Liver (tissue), 9 donors: Measurements from ENCODE around the gene MCU. TPM values are rescaled to one million over a fixed set of nuclear protein-coding genes. Genes with fewer than 3 reads are reported as not detected.

Source experiments
- DNase-seq: peaks from one replicate; pipeline ENCODE4 v3.0.0-alpha.2; 2017; ENCODE audit warnings: low spot score
- H3K27ac ChIP-seq, 2 donors: one replicate each; pipeline ENCODE4 v1.7.0; 2013; ENCODE audit warnings: inconsistent platforms in 2 of 2, low read length in 2 of 2, control low read depth in 1 of 2, low read depth in 1 of 2, mild to moderate bottlenecking in 1 of 2
- H3K27me3 ChIP-seq, 4 donors: one replicate each; pipeline versions ENCODE4 v1.6.1 to v1.7.0; 2013; ENCODE audit warnings: low read length in 3 of 4, inconsistent platforms in 1 of 4, mild to moderate bottlenecking in 1 of 4, moderate library complexity in 1 of 4; ENCODE audit not compliant: control insufficient read depth in 4 of 4, insufficient read depth in 4 of 4
- H3K36me3 ChIP-seq, 4 donors: one replicate each; pipeline versions ENCODE4 v1.6.1 to v1.7.0; 2013; ENCODE audit warnings: low read length in 3 of 4, mild to moderate bottlenecking in 3 of 4, low read depth in 1 of 4, moderate library complexity in 1 of 4; ENCODE audit not compliant: control insufficient read depth in 4 of 4, insufficient read depth in 3 of 4
- H3K4me1 ChIP-seq, 4 donors: one replicate each; pipeline versions ENCODE4 v1.6.1 to v1.7.0; 2013; ENCODE audit warnings: low read length in 3 of 4, mild to moderate bottlenecking in 3 of 4, moderate library complexity in 1 of 4; ENCODE audit not compliant: control insufficient read depth in 4 of 4, insufficient read depth in 4 of 4
- H3K4me3 ChIP-seq, 3 donors: one replicate each; pipeline versions ENCODE4 v1.6.1 to v1.7.0; 2013; ENCODE audit warnings: low read length in 3 of 3, control low read depth in 1 of 3, low read depth in 1 of 3, mild to moderate bottlenecking in 1 of 3
- H3K9ac ChIP-seq, 2 donors: one replicate each; pipeline ENCODE4 v1.7.0; 2013; ENCODE audit warnings: low read length in 2 of 2, mild to moderate bottlenecking in 2 of 2, moderate library complexity in 2 of 2, control low read depth in 1 of 2, low read depth in 1 of 2
- H3K9me3 ChIP-seq, 4 donors: one replicate each; pipeline versions ENCODE4 v1.6.1 to v1.7.0; 2013; ENCODE audit warnings: low read length in 3 of 4; ENCODE audit not compliant: control insufficient read depth in 4 of 4
- ATF3 ChIP-seq: IDR thresholded peaks from 2 replicates; pipeline ENCODE4 v1.6.1; 2016; ENCODE audit warnings: antibody characterized with exemption
- EGR1 ChIP-seq, 2 donors: IDR thresholded peaks; 2 replicates each; pipeline ENCODE4 v1.6.1; 2016 to 2018; ENCODE audit warnings: antibody characterized with exemption in 2 of 2, low read depth in 2 of 2
- FOXA1 ChIP-seq: IDR thresholded peaks from 2 replicates; pipeline ENCODE4 v1.6.1; 2016; ENCODE audit warnings: antibody characterized with exemption
- FOXA2 ChIP-seq: IDR thresholded peaks from 2 replicates; pipeline ENCODE4 v1.6.1; 2016; ENCODE audit warnings: antibody characterized with exemption
- GABPA ChIP-seq, 2 donors: IDR thresholded peaks in 1 of 2; conservative IDR thresholded peaks in 1 of 2; 2 replicates each; pipeline ENCODE4 v1.6.1; 2016; ENCODE audit warnings: antibody characterized with exemption in 2 of 2, mild to moderate bottlenecking in 1 of 2, moderate library complexity in 1 of 2
- HNF4A ChIP-seq, 2 donors: conservative IDR thresholded peaks; 2 replicates each; pipeline ENCODE4 v1.6.1; 2016; ENCODE audit warnings: antibody characterized with exemption in 2 of 2, mild to moderate bottlenecking in 2 of 2
- HNF4G ChIP-seq: IDR thresholded peaks from 2 replicates; pipeline ENCODE4 v1.6.1; 2016; ENCODE audit warnings: antibody characterized with exemption
- JUND ChIP-seq, 2 donors: IDR thresholded peaks; 2 replicates each; pipeline ENCODE4 v1.6.1; 2016; ENCODE audit warnings: antibody characterized with exemption in 2 of 2
- MAX ChIP-seq: IDR thresholded peaks from 2 replicates; pipeline ENCODE4 v1.6.1; 2016; ENCODE audit warnings: antibody characterized with exemption
- NR2F2 ChIP-seq: IDR thresholded peaks from 2 replicates; pipeline ENCODE4 v1.6.1; 2016; ENCODE audit warnings: antibody characterized with exemption
- RAD21 ChIP-seq, 2 donors: IDR thresholded peaks; 2 replicates each; pipeline ENCODE4 v1.6.1; 2016; ENCODE audit warnings: antibody characterized with exemption in 2 of 2, mild to moderate bottlenecking in 2 of 2
- REST ChIP-seq: IDR thresholded peaks from 2 replicates; pipeline ENCODE4 v1.6.1; 2016; ENCODE audit warnings: antibody characterized with exemption, mild to moderate bottlenecking
- RXRA ChIP-seq, 2 donors: IDR thresholded peaks; 2 replicates each; pipeline ENCODE4 v1.6.1; 2017 to 2018; ENCODE audit warnings: antibody characterized with exemption in 2 of 2, mild to moderate bottlenecking in 1 of 2
- SP1 ChIP-seq: IDR thresholded peaks from 2 replicates; pipeline ENCODE4 v1.6.1; 2018; ENCODE audit warnings: antibody characterized with exemption, mild to moderate bottlenecking
- TAF1 ChIP-seq: conservative IDR thresholded peaks from 2 replicates; pipeline ENCODE4 v1.6.1; 2016; ENCODE audit warnings: antibody characterized with exemption, mild to moderate bottlenecking
- YY1 ChIP-seq: IDR thresholded peaks from 2 replicates; pipeline ENCODE4 v1.6.1; 2016; ENCODE audit warnings: antibody characterized with exemption, mild to moderate bottlenecking
- WGBS: extraction: QIAGEN DNeasy Blood & Tissue Kit; methylation state at CpG from one replicate; pipeline ENCODE4 v1.1.7; 2013; 5-methylcytosine and 5-hydroxymethylcytosine counted together
- polyA plus RNA-seq, 2 donors: library from polyadenylated mRNA; stranded (reverse) in 1 of 2; unstranded in 1 of 2; fragments of 200-250 nt in 1 of 2; fragments of >200 nt in 1 of 2; fragmentation: Nextera tagmentation in 1 of 2; extraction: Ambion mirVana in 1 of 2; gene quantifications; one replicate each; pipeline versions ENCODE4 v1.2.1 to v1.2.3, GENCODE V29; 2013 to 2015
- total RNA-seq, 2 donors: library from RNA; depleted of rRNA; stranded (reverse); fragments of >200 nt; gene quantifications; one replicate each; pipeline ENCODE4 v1.2.3, GENCODE V29; 2014
- TF ChIP-seq, protein P1 (sequence below): IDR thresholded peaks from 2 replicates; pipeline ENCODE4 v1.6.1; 2016; ENCODE audit warnings: antibody characterized with exemption
- TF ChIP-seq, protein P2 (sequence below): fragments of 150-350 bp; IDR thresholded peaks from 2 replicates; pipeline ENCODE4 v1.5.1; 2017; ENCODE audit warnings: improper control_type of control experiment, low read depth, low read length; ENCODE audit not compliant: missing input control
- donor health status: healthy.
- donor health status: healthy.
- donor health status: healthy.
- donor health status: healthy.
- donor health status: healthy.

Gene MCU
- total and polyA plus RNA-seq, 4 donors = 6.4 to 13.0 (median 8.8) TPM

GRCh38 chr10:72704117-72704516 is 12.2 kb downstream of the MCU start (continued):
- TF ChIP-seq, protein P1, sequence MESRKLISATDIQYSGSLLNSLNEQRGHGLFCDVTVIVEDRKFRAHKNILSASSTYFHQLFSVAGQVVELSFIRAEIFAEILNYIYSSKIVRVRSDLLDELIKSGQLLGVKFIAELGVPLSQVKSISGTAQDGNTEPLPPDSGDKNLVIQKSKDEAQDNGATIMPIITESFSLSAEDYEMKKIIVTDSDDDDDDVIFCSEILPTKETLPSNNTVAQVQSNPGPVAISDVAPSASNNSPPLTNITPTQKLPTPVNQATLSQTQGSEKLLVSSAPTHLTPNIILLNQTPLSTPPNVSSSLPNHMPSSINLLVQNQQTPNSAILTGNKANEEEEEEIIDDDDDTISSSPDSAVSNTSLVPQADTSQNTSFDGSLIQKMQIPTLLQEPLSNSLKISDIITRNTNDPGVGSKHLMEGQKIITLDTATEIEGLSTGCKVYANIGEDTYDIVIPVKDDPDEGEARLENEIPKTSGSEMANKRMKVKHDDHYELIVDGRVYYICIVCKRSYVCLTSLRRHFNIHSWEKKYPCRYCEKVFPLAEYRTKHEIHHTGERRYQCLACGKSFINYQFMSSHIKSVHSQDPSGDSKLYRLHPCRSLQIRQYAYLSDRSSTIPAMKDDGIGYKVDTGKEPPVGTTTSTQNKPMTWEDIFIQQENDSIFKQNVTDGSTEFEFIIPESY = no peak
- TF ChIP-seq HNF4G (no peak), JUND (IDR thresholded peaks at IDR 0.05) (no peak), NR2F2 (no peak), FOXA2 (no peak)

- WGBS = 6% methylated on average over 1 of the region's 1 CpG
- DNase-seq = no peak
- Histone ChIP-seq H3K9me3 (no peaks in the 10 kb centered on the region), H3K9ac (no peak overlapping the region), H3K4me3 (no peak overlapping the region), H3K36me3 (no peaks in the 10 kb centered on the region), H3K27ac (no peak overlapping the region), H3K27me3 (no peaks in the 10 kb centered on the region), H3K4me1 (peaks cover 1 to 6% (median 4%) of the 10 kb centered on the region in 4 donors)
- TF ChIP-seq HNF4A (conservative IDR thresholded peaks at IDR 0.05) (no peak), SP1 (no peak), HNF4G (no peak), RXRA (IDR thresholded peaks at IDR 0.05) (no peak), FOXA2 (no peak), EGR1 (IDR thresholded peaks at IDR 0.05; ENCODE audit: low read depth in 2 of 2) (no peak), JUND (IDR thresholded peaks at IDR 0.05) (no peak), REST (no peak), MAX (no peak), TAF1 (no peak), FOXA1 (no peak), ATF3 (no peak), GABPA (IDR thresholded peaks at IDR 0.05 in 1 of 2, conservative IDR thresholded peaks at IDR 0.05 in 1 of 2) (no peak), RAD21 (IDR thresholded peaks at IDR 0.05) (no peak), NR2F2 (no peak), YY1 (no peak)
- TF ChIP-seq, protein P1 = no peak
- TF ChIP-seq, protein P2, sequence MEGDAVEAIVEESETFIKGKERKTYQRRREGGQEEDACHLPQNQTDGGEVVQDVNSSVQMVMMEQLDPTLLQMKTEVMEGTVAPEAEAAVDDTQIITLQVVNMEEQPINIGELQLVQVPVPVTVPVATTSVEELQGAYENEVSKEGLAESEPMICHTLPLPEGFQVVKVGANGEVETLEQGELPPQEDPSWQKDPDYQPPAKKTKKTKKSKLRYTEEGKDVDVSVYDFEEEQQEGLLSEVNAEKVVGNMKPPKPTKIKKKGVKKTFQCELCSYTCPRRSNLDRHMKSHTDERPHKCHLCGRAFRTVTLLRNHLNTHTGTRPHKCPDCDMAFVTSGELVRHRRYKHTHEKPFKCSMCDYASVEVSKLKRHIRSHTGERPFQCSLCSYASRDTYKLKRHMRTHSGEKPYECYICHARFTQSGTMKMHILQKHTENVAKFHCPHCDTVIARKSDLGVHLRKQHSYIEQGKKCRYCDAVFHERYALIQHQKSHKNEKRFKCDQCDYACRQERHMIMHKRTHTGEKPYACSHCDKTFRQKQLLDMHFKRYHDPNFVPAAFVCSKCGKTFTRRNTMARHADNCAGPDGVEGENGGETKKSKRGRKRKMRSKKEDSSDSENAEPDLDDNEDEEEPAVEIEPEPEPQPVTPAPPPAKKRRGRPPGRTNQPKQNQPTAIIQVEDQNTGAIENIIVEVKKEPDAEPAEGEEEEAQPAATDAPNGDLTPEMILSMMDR = no peak
Measured at GRCh38 chr10:72709041-72709440, 17.1 kb downstream of the MCU start.
